KOPT-K1 (cell line): ENCODE data around the gene HAPLN2.
"Not testable (repeated sequence)": the region's sequence is repeated elsewhere in the genome, so short reads cannot be mapped to it uniquely, and the experiment has no call there.

Source experiments
- H3K27ac ChIP-seq: fragments of 200-600 bp; sonication (generic); 2 replicates; pipeline ENCODE4 v1.5.1; 2016; ENCODE audit warnings: antibody characterized with exemption, mild to moderate bottlenecking, low read depth, low read length; ENCODE audit not compliant: poor library complexity, severe bottlenecking
- H3K36me3 ChIP-seq: fragments of 200-600 bp; sonication (generic); 2 replicates; pipeline ENCODE4 v1.5.1; 2017; ENCODE audit warnings: antibody characterized with exemption, mild to moderate bottlenecking, low read length, moderate library complexity; ENCODE audit not compliant: insufficient read depth
- H3K9me3 ChIP-seq: fragments of 200-600 bp; sonication (generic); 2 replicates; pipeline ENCODE4 v1.5.1; 2017; ENCODE audit warnings: antibody characterized with exemption, low read length, mild to moderate bottlenecking; ENCODE audit not compliant: insufficient read depth, poor library complexity, severe bottlenecking

Gene HAPLN2

GRCh38 chr1:156624814-156625435 lies 5.7 kb downstream of the HAPLN2 start:
- H3K9me3 ChIP-seq: no peaks in the 10 kb centered on the region
- H3K36me3 ChIP-seq: no peaks in the 10 kb centered on the region
- H3K27ac ChIP-seq: no peak overlapping the region

GRCh38 chr1:156625436-156626078 lies 6.3 kb downstream of the HAPLN2 start:
- Histone ChIP-seq H3K36me3 (no peaks in the 10 kb centered on the region), H3K27ac (no peak overlapping the region), H3K9me3 (no peaks in the 10 kb centered on the region)

DNA sequence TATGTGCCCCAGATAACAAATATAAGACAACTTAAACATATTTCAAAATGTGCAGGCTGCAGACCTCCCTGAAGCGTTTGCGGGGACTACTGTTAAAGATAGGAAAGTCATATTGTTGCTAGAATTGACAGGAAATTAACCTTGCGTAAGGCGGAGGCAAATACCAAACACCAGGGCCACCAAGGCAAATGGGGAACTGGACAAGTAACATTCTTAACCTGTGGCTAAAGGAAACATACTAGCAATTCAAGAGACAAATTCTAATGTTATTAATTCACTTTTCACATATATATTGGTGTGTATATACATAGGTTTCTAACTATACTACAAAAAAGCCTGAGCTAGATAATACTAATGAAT lies 6.8 kb downstream of the HAPLN2 start:
- Histone ChIP-seq H3K36me3 (no peaks in the 10 kb centered on the region), H3K27ac (no peak overlapping the region)

DNA sequence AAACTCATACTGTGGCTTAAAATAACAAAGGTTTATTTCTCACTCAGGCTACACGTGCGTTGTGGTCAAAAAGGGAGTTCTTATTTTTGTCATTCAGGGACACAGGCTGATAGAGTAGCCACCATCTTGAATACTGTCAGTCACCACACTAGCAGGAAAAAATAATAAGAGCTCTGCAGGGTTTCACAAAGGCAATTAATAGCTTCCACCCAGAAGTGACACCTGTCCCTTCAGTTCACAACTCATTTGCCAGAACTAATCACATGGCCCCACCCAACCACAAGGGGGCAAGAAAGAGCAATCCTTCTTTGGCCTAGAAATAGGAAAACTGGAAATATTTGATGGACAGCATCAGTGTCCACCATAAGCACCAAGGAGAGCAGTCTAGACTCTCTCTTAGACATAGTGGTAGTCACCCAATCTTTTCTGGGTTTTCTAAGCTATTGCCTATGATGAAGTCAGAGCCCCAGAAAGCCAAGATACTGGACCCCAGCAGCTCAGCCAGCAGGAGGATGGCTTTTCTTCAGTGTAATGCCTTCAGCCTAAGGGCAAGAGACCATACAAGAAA lies 8.2 kb downstream of the HAPLN2 start:
- no peaks in the 10 kb centered on the region for H3K9me3 ChIP-seq
- no peak overlapping the region for H3K27ac ChIP-seq
- H3K36me3 ChIP-seq: no peaks in the 10 kb centered on the region

More for the DNA sequence above, 6.8 kb downstream of the HAPLN2 start:
- H3K9me3 ChIP-seq: no peaks in the 10 kb centered on the region

DNA sequence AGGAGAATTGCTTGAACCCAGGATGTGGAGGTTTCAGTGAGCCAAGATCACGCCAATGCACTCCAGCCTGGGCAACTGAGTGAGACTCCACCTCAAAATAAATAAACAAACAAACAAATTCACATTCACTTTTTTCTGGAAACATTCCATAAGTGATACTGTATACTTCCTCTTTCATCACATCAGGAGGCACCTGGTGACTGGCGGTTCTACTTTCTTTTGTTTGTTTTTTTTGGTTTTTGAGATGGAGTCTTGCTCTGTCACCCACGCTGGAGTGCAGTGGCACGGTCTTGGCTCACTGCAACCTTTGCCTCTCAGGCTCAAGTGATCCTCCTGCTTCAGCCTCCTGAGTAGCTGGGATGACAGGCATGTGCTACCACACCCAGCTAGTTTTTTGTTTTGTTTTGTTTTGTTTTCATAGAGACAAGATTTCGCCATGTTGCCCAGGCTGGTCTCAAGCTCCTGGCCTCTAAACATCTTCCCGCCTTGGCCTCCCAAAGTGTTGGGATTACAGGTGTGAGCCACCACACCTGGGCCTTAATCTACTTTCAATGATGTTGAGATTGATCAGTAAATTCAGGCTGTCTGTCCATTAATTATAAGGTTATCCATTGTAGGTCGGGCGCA lies 10.7 kb downstream of the HAPLN2 start:
- H3K9me3 ChIP-seq: no peaks in the 10 kb centered on the region
- no peak overlapping the region for H3K27ac ChIP-seq
- H3K36me3 ChIP-seq: no peaks in the 10 kb centered on the region

DNA sequence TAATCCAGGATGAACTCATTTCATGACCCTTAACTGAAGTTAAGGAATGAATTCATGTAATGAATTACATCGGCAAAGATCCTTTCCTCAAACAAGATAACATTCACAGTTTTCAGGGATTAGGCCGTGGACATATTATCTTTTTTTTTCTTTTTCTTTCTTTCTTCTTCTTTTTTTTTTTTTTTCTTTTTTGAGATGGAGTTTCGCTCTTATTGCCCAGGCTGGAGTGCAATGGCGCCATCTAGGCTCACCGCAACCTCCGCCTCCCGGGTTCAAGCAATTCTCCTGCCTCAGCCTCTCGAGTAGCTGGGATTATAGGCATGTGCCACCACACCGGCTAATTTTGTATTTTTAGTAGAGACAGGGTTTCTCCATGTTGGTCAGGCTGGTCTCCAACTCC lies 11.9 kb downstream of the HAPLN2 start:
- H3K36me3 ChIP-seq, H3K27ac ChIP-seq, H3K9me3 ChIP-seq: not testable (repeated sequence)

DNA sequence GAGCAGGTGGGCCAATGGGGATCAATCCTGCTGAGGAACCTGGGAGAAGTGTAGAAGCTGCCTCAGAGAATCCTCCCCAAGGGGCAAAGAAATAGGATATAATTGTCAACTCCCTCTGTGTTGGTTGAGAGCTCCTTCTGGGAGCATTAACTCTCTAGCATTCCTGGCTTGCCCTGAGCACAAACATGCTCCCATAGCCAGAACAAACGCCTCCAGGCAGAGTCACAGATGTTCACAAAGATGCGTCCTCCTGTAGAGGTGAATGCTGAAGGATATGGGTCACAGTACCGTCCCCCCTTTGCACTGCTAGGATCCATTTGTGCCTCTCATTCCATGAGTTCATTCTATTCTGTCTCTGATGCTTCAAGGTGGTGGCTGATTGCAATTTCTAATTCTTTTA lies 13.1 kb downstream of the HAPLN2 start:
- no peaks in the 10 kb centered on the region for H3K36me3 ChIP-seq
- no peak overlapping the region for H3K27ac ChIP-seq
- no peaks in the 10 kb centered on the region for H3K9me3 ChIP-seq

DNA sequence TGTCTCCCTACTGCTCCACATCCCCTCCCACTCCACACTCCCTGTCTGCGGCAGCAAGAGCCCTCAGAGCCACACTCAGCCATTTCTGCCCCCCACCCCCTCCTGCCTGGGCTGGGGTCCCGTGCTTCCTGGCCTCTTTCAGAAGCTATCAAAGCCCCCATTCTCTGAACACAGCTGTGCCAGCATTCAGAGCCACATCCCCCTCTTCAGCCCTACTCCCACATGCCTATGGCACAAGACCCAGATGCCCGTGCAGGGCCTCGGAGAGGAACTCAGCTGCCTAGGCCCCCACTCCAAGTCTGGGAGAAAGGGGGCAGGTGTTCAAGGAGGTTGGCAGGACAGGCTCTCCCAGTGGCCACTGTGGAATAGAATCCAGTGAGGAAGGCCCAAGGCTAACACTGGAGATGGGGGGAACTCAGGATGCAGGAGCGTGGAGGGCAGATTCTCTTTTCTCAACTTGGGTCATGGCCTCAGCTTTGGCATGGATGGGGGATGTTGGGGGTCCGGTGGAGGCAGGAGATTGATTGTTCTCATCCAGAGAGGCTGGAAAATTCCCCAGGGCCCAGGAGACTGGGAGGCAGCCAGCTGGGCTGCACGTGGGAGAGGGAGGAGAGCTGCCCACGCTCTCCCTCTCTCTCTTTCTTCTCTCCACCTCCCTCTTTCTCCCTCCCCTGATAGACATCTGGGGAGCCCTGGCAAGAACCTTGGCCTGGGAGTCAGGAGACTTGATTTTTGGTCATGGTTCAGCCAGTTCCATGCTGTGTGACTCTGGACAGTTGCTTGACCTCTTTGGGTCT lies 19.2 kb downstream of the HAPLN2 start:
- Histone ChIP-seq H3K9me3 (no peaks in the 10 kb centered on the region), H3K36me3 (no peaks in the 10 kb centered on the region), H3K27ac (no peak overlapping the region)

DNA sequence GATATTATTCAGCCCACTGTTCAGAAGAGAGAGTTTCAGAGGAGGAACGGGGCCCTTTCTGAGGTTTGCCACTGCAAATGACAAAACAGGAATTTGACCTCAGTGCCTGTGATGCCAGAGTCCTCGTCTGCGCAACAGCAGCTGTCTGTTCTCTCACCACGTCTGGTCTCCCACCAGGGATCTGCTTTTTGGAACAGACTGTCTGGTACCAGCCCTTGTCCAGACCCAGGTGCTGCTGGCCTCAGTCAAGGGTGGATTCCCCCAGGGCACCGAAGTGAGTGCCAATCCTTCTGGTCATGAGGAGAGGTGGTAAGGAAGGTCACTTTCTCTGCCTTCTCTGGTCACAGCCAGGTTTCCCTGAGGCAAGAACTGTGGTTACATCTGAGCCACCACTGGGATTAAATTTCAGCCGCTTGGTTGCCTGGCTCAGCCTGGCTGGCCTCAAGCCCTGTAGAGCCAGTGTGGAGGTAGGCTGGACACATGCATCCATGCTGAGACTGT lies 20.4 kb downstream of the HAPLN2 start:
- no peak overlapping the region for H3K27ac ChIP-seq
- no peaks in the 10 kb centered on the region for H3K9me3 ChIP-seq
- H3K36me3 ChIP-seq: no peaks in the 10 kb centered on the region

- no peak overlapping the region for H3K27ac ChIP-seq
- no peaks in the 10 kb centered on the region for H3K9me3 ChIP-seq
- no peaks in the 10 kb centered on the region for H3K36me3 ChIP-seq
These were observed 21.9 kb downstream of the HAPLN2 start for GRCh38 chr1:156640842-156641706.

GRCh38 chr1:156641761-156642264 lies 22.6 kb downstream of the HAPLN2 start, which contains the start of gene BCAN:
BCAN (plus strand) TSS chr1:156642117; CDS start chr1:156646055, 3,938 bp downstream.
- Histone ChIP-seq H3K9me3 (no peaks in the 10 kb centered on the region), H3K27ac (no peak within 1 kb of the TSS), H3K36me3 (no peaks in the 10 kb centered on the region)

DNA sequence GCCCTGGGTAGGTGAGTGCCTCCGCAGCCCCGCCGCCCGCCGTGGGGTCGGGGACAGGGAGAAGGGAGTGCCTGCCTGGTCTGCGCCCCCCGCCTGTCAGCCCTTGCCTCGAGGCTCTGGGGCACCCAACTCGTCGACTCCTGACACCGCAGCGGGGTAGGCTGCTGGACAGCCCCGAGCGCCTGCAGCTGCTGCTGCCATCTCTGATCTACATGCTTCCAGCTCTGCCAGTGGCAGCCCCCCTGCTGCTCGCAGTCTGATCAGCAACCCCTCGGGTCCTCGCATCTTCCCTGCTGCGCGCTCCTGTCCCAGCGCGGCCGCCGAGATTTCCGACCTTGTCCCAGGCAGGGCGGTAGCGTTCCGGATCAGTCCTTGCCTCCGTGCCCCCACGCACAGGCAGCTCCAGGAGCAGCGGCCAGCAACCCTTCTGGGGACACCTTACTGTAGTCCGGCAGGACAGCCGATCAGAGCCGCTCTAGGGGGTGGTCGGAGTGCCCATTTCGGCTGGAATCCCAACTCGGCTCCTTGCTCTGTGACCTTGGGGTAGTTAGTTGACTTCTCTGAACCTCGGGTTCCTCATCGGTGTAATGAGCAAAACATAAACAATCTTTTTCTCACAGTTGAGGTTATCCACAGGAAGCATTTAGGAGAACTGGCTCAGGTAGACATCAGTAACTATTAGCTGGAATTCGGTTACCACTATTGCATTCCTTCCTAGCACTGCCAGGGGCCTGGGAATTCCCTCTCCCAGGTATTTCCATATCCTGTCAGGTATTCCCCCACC lies 23.2 kb downstream of the HAPLN2 start:
- H3K36me3 ChIP-seq: no peaks in the 10 kb centered on the region
- no peaks in the 10 kb centered on the region for H3K9me3 ChIP-seq
- H3K27ac ChIP-seq: no peak overlapping the region

DNA sequence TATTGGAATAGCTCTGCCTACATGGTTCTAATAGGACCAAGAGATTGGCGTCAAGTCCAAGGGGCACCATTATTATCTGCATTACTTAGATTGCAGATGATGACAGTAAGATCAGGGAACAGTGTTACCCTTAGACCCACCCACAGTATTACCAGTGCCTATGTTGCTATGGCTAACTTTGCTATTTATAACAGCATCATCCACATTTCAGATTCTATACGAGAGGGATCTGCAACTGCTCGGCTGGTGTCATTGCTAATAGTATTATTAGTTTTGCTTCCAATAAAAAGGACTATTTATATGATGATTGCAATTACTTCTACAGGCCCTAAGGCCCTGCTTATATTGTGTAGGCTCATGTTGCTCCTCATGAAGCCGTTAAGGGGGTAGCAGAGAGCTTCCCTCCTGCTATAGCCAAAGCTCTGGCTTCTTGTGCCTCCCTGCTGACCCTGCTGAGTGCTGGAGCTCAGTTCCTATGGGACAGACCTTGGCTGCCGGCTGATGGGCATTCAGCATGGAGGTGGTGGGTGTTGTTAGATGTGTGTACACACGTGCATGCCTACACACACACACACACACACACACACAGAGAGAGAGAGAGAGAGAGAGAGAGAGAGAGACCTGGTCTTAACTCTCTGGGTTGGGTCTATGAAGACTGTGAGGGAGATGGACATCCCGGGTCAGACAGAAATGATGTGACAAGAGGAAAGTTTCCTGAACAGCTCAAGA lies 24.0 kb downstream of the HAPLN2 start:
- no peaks in the 10 kb centered on the region for H3K9me3 ChIP-seq
- no peaks in the 10 kb centered on the region for H3K36me3 ChIP-seq
- H3K27ac ChIP-seq: no peak overlapping the region
